ENCODE data around the gene FAM50B.

Gene FAM50B

DNA sequence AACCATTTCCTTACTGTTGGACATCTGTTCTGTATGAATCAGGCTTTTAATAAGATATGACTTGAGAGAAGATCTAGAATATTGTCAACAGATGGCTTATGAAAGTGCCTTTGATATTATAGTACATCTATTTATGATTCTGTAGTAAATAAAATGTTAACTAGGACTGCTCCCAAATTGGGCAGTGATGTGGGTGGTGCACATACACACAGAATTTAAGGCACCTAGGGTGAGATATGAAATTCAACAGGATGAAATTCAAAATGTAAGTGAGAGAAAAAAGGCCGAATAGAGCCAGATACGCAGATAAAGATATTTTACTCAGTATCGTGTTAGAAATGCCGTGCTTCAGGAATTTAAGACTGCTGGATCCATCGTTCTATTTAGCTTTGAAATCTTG lies 26.3 kb downstream of the FAM50B start:
- FAIRE-seq, result no peak

DNA sequence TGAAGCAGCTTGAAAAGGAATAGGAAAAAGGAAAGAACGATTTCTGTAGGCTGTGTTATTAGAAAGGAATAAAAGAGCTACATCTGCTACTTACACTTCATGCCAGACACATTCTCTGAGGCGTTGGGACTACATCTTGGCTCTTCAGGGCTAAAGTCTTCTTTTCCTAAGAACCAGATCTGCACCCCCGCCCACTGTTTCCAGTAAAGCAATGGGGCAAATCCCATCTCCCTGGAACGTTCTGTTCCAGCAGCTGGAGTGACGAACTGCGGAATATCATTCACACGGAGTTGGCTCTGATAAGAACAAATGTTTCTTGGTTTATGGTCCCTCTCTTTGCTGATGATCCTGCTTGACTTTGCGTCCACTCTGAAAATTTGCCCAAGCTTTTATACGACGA lies 26.9 kb downstream of the FAM50B start:
- FAIRE-seq, result no peak

DNA sequence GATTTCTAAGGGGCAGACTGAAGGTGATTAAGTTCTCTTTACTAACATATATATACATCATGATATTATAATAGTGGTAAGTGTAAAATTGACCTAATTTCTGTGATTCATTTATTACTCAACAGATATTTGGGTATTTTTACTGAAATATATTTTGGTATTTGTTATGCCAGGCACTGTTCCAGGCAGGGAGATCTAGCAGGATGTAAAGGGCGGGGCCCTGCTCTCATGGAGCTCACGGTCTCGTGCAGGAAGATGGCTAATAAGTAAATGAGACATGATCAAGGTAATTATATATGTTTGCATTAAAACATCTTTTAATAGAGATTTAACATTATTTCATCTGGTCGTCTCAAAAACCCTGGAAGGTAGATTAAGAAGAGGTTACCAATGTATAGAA lies 27.7 kb downstream of the FAM50B start:
- FAIRE-seq, result no peak

DNA sequence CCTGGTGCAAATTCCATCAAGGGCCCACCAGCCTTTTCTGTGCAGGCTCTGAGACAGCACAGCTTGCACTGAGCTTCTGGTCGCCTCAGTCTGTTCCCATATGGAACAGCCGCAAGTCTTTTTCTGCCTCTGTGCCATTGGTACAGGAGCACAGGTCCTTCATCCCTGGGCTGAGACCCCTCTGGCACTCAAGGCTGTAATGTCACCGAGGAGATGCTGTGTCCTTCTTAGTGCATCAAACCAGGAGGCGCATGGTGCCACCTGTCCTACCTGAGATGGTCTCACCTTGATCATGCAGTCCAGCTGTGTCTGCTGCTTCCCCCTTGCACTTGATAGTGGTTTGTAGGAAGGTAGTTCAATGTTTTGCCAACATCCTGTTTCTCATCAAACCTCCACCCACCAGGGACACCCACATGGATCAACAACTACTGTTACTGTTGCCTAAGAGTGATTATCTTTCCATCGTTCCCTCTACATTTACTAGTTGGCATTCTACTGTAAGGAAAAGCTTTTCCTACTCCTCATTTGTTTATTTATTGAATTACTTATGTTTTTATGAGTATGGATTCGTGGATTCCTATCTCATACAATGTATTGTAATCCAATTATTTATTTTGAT lies 29.0 kb downstream of the FAM50B start:
- no peak for FAIRE-seq

DNA sequence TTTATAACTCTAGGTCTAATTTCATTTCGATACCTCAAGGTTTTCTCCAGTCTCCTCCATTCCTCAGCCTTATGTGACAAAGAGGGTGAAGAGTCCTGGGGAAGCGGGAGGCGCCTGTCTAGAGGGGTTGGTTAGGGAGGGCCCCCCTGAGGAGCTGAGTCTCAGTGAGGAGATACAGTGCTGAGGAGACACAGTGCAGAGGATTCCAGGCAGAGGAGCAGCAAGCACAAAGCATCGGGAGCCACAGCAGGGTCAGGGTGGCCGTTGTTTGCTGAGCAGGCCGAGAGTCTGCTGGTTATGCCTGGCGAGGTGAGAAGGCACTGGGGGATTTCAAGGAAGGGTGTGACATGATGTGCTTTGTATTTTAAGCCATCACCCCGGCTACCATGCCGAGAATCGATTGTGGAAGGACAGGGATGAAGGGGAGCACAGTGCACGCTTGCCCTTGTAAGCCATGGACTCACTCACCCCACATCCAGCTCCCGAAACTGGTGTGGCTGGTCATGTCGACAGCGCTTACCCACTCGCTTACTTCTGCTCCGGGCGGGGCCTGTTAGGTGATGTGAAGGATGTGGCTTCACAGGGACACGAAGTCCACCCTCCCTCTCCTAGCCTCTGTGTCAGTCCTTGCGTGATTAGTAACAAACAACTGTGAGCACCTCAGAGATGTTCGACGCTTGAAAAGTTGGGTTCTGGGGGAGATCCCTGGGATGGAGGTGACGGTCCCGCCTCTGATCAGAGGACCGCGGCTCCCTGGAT lies 30.2 kb downstream of the FAM50B start:
- no peak for FAIRE-seq

DNA sequence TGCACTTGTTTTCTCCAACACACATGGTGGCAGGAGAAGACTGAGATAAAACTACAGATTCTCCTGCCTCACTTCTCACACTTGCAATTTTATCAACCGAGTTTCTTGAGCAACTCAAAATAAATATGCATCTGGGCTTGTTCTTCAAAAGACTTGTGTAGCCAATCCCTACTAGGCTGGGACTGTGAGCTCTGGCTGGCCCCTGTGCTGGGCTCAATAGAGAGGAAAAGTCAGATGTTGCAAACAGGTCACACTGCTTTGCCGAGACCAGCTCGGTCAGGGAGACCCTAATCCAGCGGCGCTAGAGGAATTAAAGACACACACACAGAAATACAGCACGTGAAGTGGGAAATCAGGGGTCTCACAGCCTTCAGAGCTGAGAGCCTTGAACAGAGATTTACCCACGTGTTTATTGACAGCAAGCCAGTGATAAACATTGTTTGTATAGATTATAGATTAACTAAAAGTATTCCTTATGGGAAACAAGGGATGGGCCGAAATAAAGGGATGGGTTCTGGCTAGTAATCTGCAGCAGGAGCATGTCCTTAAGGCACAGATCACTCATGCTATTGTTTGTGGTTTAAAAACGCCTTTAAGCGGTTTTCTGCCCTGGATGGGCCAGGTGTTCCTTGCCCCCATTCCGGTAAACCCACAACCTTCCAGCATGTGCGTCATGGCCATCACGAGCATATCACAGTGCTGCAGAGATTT lies 32.7 kb downstream of the FAM50B start:
- no peak for FAIRE-seq

DNA sequence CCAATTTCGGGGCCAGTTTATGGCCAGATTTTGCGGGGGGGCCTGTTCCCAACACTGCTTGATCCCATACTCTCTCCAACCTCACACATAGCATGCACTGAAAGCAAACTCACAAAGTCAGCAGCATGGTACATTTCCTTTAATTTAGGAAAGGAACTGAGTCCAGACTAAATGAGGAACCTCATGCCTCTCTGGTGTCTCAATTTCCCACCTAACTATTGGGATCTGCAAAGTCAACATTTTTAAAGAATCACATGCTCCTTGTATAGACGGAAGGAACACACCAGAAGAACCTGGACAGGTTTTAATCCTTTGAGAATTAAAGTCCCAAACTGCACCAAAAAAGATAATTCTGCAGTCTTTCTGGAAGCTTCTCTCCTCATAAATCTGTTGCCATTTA lies 33.3 kb downstream of the FAM50B start:
- no peak for FAIRE-seq

DNA sequence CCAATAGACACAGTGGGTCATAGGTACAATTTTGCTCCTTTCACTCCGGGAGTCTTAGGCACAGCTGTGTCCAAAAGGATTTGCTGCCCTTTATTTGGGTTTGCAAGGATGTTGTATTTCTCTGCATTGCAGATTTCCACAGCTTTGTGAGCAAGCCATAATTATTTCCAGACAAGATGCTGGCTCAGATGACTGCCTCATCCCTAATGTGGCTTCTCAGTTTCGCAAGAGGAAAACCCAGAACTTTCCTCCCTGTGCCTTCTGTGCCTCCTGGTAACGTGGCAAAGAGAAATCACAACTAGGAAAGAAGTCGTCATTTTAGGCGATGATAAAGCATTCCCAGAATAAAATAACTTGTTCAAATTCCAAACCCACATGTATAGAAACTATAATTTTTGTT lies 33.7 kb downstream of the FAM50B start:
- no peak for FAIRE-seq

DNA sequence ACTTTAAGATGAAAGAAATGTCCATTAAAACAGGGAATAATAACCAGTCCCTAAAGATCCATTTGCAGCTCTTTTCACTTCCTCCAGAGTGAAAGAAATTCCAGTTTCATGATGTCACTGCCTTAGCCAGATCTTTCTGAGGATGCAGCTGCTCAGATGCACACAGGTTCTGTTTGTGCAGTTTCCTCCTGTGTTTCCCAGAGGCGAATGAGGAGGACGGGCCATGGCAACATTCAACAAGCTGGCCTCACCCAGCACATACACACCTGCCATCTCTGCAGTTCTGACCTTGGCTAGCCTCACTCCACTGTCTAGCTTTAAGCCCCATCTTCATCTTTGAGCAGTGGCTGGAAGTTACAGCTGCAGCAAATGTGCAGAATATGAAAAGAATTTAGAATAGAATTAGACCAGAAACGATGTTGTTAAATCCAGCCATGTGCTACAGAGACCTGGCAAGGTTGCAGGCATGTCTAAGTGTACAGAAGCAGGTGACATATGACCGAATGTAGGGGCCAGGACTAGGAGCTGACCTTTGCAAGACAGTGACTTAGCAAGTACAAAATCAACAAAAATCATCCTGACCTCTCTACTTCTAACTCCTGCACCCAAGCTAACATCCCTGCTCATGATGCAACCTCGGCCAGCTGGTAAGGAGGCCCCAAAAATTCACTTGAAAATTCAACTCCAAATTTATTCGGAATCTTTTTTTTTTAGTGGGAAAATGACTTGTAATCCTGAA lies 35.0 kb downstream of the FAM50B start:
- FAIRE-seq, result no peak

DNA sequence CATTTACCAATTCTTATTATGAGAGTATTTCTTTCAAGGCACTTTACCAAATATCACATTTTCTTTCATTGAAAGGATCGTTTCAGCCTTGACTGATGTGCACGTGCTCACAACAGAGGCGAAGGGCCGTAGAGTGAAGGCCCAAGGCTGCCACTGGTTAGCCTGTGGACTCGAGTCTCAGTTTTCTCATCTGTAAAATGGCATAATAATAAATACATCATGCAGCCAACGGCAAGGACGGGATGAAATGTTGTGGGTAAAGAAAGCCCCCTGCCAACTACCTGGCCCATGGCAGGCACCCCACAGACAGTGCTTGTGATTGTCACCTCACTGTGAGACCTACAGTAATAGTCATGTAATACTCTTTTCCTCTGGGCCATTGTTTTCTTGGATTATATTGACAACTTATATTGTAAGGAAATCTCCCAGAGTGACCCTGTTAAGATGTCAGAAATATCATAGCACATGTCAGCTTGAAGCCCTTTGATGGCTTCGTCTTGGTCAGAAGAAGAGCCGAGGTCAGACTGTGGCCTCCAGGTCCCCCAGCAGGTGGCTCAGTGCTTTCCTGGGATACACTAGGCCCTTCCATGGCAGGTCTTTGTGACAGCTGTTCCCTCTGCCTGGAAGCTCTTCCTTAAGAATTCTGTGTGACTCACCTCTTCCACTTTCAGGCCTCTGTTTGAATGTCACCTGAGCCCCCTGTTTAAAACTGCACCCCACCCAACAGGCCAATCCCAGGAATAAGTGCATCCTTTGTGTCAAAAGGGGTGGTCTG lies 36.3 kb downstream of the FAM50B start:
- FAIRE-seq, result no peak

DNA sequence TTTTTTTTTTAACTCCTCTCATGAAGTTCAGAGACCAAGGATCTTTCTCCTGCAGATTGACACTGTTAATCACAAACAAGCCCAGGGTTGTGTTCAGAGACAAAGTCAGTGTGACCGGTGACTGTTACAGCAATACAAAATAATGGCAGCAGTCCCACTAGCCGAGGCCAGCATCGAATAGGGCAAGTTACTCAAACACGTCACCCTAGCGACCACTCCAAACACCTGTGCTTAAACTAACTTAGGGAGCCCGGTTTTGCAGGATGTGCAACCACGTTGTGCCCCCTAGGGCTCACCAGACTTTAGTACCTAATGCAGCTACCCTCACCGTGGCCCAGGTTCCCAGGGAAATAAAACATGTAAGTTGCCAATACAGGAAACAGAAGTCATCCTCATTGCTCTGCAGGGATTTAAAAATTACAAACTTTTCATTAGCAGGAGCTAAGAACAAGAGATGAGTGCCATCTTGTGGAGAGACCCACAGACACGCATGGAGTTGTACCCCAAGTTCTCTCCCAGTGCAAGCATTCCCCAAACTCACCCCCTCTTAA lies 38.1 kb downstream of the FAM50B start:
- no peak for FAIRE-seq

DNA sequence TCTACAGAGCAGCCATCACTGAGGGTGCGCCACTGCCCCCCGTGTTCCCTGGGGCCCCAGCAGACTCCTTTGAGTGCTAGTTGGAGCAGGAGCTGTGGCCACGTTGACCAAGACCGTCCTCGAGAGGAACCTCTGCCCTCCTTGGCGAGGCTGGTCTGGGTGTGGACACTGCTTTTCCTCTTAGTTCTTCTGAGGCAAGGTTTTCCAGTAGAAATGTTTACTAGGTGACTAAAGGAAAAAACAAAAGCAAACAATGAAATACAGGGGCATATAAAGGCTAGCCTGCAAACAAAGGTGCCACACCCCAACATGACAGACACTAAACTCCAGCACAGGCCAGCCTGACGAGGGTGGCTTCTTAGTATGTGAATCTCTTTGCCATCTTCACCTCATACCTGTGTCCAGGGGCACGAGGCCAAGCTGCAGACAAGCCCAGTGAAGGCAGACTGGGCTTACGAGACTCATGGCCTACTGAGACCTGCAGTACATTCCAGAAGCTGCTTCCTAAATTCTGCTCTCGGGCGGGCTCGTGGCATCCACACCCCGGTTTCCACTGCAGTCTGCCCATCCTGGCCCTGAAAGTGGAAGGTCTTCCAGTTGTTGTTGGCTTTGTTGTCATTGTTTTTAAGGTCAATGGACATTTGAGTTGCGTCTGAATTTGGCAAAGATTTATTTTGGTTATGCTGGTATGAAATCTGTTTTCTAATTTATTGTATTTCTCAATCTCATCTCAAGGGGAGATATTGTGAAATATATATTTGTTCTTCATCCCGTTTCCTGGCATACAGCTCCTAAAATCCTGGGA lies 39.2 kb downstream of the FAM50B start:
- no peak for FAIRE-seq

DNA sequence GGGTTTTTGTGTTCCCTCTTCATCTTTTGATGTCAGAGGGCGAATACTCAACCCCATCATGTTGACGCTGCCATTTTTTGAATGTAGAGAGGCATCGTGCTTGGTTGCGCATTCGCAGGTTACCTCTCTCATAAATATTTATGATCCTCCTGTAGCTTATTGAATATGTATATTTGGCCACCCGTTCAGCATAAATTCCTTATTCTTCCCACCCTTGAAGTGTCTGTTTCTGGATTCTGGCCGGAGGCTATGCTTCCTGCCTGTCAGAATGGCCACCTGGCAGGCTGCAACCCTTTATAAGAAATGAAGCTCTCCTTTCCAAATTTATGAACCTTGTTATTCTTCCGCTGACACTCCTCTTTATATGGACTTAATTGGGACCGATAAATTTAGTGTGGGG lies 40.9 kb downstream of the FAM50B start:
- no peak for FAIRE-seq

DNA sequence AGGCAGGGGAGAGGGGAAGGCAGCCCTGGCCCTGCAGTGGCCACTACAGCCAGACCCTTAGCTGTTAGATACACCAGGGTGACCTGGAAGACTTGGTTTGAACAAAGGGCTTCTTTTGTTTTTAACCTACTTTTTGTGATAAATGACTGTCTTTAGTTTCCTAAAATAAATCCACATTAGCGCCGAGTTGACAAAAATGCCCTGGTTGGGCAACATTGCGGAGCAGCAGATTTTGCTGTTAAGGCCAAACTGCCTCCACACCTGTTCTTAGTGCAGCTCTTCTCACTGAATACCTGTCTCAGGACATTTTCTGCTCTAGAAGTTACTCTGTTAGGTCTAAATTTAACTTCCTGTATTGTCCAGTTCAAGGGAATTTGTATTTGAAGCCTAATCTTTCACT lies 42.7 kb downstream of the FAM50B start:
- FAIRE-seq, result no peak

DNA sequence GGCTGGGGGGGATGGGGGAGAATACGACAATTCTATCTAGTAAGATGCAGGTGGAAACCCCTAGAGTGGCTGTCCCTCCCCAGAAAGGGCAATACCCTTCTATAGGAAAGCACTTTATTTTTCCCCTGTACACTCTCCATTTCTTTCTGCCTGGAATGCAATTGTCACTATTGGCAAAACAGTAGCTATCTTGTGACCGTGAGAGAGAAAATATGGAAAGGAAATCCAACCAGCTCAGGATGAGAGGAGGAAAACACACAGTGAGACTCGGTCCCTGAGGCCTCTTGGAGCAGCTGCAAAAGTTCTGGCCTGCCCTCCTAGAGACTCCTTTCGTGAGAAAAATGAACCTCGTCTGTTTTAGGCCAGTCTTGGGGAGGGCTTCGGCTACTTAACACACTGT lies 43.4 kb downstream of the FAM50B start:
- FAIRE-seq, result no peak

DNA sequence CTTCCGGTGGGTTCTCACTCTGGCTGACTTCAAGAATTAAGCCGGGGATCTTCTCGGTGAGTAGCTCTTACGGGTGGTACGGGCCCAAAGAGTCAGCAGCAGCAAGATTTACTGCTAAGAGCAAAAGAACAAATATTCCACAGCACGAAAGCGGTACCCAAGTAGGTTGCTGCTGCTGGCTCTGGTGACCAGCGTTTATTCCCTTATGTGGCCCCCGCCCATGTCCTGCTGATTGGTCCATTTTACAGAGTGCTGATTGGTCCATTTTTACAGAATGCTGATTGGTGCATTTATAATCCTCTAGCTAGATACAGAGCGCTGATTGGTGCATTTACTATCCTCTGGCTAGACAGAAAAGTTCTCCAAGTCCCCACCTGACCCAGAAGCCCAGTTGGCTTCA lies 44.3 kb downstream of the FAM50B start:
- FAIRE-seq, result no peak

DNA sequence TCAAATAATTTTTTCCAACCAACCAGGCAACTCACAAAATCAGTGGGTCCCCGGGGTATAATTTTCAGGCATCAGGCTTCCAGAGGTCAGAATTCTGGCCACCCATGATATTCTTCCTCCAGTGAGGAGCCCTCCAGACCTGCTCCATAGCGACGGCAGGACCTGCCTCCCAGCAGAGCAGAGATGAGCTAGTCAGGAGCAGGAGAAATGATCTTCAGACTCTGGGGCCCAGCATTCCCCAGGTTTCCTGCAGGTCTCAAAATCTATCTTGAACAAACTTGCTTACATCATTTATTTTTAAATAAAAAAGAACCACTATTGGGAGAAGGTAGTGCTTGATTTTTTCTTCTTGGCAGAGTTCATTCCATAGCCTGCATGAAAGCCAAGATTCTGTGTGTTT lies 44.7 kb downstream of the FAM50B start:
- FAIRE-seq, result no peak

DNA sequence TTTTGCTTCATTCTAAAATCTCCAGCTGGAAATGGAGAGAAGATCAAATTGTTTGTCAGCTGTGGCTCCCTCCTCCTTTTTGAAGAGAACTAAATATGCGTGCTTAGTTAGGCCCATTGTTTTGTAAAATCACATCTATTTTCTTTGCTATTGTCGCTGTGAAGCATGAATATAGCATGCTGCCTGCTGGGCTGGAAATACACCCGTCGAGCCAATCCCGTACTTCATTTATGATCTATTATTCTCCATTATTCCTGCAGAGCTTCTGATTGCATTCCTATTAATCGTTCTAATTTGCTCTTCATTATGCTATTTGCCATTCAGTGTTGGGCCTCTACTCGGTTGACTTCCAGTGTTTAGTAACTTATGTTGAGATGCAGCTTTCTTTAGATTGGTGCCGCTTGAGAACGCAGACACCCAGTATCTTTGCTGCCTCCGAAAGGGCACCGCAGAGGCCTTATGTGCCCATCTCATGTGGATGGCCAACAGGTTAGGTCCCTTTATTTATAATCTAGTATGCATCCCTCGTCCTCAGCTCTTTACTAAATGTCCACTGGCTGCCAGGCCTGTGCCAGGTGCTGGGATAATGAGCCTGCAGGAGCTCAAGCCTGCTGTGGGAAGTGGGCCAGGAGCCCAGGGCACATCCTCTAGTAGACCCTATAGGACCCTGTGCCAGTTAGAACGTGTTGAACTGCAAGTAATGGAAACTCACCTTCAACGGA lies 45.6 kb downstream of the FAM50B start:
- no peak for FAIRE-seq

DNA sequence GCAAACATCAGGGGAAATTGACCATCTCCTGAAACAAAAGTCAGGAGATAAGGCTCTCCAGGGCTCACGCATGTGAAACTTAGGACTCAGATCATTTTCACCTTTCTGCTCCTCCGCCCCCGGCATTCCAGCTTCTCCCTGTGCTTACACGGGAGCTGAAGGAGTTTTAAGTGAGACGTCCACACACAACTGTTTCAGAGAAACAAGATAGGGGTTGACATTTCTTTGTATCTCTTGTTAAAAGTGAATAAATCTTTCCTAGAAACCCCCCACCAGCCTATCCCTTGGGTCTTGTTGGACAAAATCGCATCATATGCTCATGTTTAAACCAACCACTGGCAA lies 46.1 kb downstream of the FAM50B start:
- FAIRE-seq, result no peak

DNA sequence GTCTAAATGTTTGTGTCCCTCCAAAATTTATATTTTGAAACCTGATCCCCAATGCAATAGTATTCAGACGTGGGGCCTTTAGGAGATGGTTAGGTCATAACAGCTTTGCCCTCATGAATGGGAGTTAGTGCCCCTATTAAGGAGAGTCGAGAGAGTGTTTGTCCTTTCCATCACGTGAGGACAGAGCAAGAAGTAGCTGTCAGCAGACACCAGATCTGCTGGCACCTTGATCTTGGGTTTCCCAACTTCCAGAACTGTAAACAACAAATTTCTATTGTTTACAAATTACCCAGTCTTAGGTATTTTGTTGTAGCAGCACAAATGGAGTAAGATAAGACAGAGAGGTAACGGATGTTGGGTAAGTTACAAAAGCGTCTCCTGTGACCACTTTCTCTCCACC lies 46.6 kb downstream of the FAM50B start:
- no peak for FAIRE-seq

Data from endometrium (tissue), 2 donors.